GM13977 (cell line): ENCODE results near the gene FRS3.

Source experiments
- DNase-seq: peaks from one replicate; pipeline ENCODE4 v3.0.0; 2012; ENCODE audit warnings: low spot score
- CTCF ChIP-seq: IDR thresholded peaks from 2 replicates; pipeline ENCODE4 v1.5.1; 2012; ENCODE audit warnings: mild to moderate bottlenecking, control low read depth; ENCODE audit not compliant: insufficient read depth; ENCODE audit errors: extremely low read depth, missing control alignments
- in situ Hi-C: fragments of 300-500 bp; cut with MboI; formaldehyde crosslinking; loops from one replicate; pipeline ENCODE4 v1.12.0; 2022; ENCODE audit warnings: low sequenced_read_pairs, low pct_unique_long_range_greater_than_20kb, mixed read lengths, inconsistent platforms; ENCODE audit not compliant: unreplicated experiment

Gene FRS3

DNA sequence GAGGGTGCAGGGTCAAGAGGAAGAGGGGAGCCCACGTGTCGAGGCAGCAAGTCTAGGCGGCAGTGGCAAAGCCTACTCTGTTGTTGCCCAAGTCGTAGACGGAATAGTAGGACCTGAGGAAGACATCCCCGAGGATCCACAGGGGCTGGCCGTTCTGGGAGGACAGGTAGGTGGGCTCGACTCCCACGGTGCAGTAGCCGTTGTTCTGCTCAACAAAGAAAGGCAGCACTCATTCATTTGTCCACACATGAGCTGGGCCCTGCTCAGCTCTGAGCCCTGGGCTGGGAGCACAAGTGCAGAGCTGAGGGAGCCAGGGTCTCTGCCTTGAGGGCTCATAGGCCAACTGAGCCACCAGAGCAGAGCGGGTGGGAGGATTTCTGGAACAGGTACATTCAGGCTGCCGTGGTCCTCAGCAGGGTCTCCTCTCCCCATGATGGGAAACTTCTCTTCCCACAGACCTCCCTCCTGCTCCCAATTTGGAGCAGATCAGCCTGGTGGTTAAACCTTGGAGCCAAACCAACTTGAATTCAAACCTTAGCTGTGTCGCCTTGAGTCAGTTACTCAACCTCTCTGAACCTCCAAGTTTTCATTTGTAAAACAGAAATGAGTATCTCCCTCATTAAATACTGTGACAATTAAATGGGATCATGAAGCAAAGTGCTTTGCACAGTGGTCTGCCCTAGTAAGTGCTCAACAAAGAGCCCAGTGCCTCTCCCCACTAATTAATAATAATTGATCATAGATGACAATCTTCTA is 42.7 kb downstream of the FRS3 start:
- TF ChIP-seq CTCF = no peak
- no peak for DNase-seq
- in situ Hi-C loops = no loop called here

- TF ChIP-seq CTCF = no peak
- no peak for DNase-seq
- in situ Hi-C loops = no loop called here
Observed at GRCh38 chr6:41736186-41736733, 43.4 kb downstream of the FRS3 start.

DNA sequence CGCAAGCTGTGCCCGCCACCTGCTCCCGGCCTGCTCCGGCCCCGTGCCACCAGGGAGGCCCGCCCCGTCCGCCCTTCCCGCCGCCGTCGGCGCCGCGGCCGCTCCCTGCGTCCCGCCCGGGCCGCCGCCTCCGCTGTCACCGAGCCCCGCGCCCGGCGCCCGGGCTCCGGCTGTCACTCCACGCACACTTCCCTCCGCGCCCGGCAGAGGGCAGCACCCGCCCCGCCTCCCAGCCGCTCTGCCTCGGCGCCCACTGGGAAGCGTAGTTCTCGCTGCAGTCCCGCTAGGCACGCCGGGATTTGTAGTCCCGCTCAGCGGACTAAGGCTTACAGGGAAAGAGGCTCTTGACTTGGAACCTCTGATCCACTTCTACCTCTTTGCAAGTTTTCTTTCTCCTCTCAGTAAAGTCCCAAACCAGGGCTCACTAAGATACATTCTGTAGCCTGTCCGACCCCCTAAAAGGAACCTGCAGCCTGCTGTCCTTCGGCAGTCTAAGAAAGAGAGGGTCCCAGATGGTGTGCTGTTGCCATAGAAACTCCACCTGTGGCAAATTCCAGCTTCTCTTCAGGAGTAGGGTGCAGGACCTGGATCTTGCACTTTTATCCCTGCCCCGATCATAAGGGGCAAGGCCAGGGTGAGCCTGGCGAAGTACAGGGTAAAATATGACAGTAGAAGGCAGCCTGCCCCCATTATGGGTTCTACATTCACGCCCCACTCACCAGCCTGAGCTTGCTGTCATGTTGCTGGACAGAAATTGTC is 44.1 kb downstream of the FRS3 start, which contains the start of gene TFEB:
TSS of gene TFEB (minus strand) at position 182 of the 759 bp plus-strand sequence. CDS start 44,395 bp downstream, outside the sequence.
- peak; percentile 97 for DNase-seq
- in situ Hi-C loops = no loop called here
- TF ChIP-seq CTCF = peak; percentile 97

- in situ Hi-C loops = no loop called here
- no peak for TF ChIP-seq CTCF
- peak; percentile 91 for DNase-seq
Observed at GRCh38 chr6:41734666-41735426, 44.9 kb downstream of the FRS3 start.

GRCh38 chr6:41733707-41734665 is 45.7 kb downstream of the FRS3 start:
- in situ Hi-C loops = no loop called here
- TF ChIP-seq CTCF = peak; percentile 26
- DNase-seq = peak; percentile 97

DNA sequence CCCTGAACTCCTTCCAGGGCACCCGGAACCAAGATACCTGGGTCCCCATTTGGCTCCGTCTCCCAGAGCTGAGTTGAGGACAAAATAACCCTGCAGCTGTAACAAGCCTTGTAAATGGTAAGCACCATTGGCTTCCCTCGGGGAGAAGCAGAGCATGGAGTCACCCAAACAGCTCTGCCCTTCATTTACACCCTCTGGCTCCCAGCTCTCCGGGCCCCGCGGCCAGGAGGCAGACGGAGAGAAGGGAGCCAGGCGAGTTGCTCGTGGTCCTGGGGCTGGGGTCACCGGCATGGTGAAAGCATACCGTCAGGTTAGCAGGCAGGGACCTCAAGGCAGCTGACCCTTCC is 46.4 kb downstream of the FRS3 start:
- in situ Hi-C loops = no loop called here
- TF ChIP-seq CTCF = no peak
- DNase-seq = no peak
